ENCODE results near the gene SYCE3. TPM values are rescaled to one million over a fixed set of nuclear protein-coding genes. Genes with fewer than 3 reads are reported as not detected.
A peak's percentile ranks its signal among the peaks of the same experiment; 100 is the strongest.
"Not testable (repeated sequence)": the region's sequence is repeated elsewhere in the genome, so short reads cannot be mapped to it uniquely, and the experiment has no call there.

SYCE3 gene
- polyA plus RNA-seq (2014; cell fraction: cytosol; rRNA removed), result 2.3 TPM in 1 of 2 replicates, not detected in the other
- not detected in 2 replicates for polyA plus RNA-seq (2014; cell fraction: nucleus; rRNA removed)

GRCh38 chr22:50562523-50563412 lies at the start of gene SYCE3:
TSS of gene SYCE3 (minus strand) at chr22:50562919. CDS start at chr22:50556405, 6,514 bp downstream.
- DNase-seq (ENCODE audit: low spot score), result peak; percentile 94

- no peak for DNase-seq (ENCODE audit: low spot score)
Observed at GRCh38 chr22:50612168-50612527, 49.4 kb upstream of the SYCE3 start.

GRCh38 chr22:50611341-50612060 lies 48.8 kb upstream of the SYCE3 start:
- no peak for DNase-seq (ENCODE audit: low spot score)

- no peak for DNase-seq (ENCODE audit: low spot score)
Observed at GRCh38 chr22:50610581-50610980, 47.9 kb upstream of the SYCE3 start.

GRCh38 chr22:50610041-50610451 lies 47.3 kb upstream of the SYCE3 start:
- DNase-seq (ENCODE audit: low spot score), result no peak

GRCh38 chr22:50609599-50609998 lies 46.9 kb upstream of the SYCE3 start:
- no peak for DNase-seq (ENCODE audit: low spot score)

GRCh38 chr22:50608996-50609395 lies 46.3 kb upstream of the SYCE3 start:
- DNase-seq (ENCODE audit: low spot score), result no peak

GRCh38 chr22:50608058-50608840 lies 45.5 kb upstream of the SYCE3 start:
- DNase-seq (ENCODE audit: low spot score), result not testable (repeated sequence)

GRCh38 chr22:50607659-50608020 lies 44.9 kb upstream of the SYCE3 start:
- no peak for DNase-seq (ENCODE audit: low spot score)

GRCh38 chr22:50606946-50607658 lies 44.4 kb upstream of the SYCE3 start:
- no peak for DNase-seq (ENCODE audit: low spot score)

- DNase-seq (ENCODE audit: low spot score), result no peak
Observed at GRCh38 chr22:50606165-50606945, 43.6 kb upstream of the SYCE3 start.

GRCh38 chr22:50605613-50606074 lies 42.9 kb upstream of the SYCE3 start:
- DNase-seq (ENCODE audit: low spot score), result no peak

- no peak for DNase-seq (ENCODE audit: low spot score)
Observed at GRCh38 chr22:50605002-50605612, 42.4 kb upstream of the SYCE3 start.

GRCh38 chr22:50604256-50605001 lies 41.7 kb upstream of the SYCE3 start:
- DNase-seq (ENCODE audit: low spot score), result no peak

- DNase-seq (ENCODE audit: low spot score), result no peak
Observed at GRCh38 chr22:50603511-50604255, 41.0 kb upstream of the SYCE3 start.

GRCh38 chr22:50602338-50602700 lies 39.6 kb upstream of the SYCE3 start:
- no peak for DNase-seq (ENCODE audit: low spot score)

- no peak for DNase-seq (ENCODE audit: low spot score)
Observed at GRCh38 chr22:50601669-50602337, 39.1 kb upstream of the SYCE3 start.

Measured in SK-N-DZ (cell line).